ENCODE data around the gene LRRC3. TPM values are rescaled to one million over a fixed set of nuclear protein-coding genes. Genes with fewer than 3 reads are reported as not detected.

The LRRC3 gene
- total RNA-seq, 2 donors from 2014 or later, result 2.0 to 2.7 TPM

DNA sequence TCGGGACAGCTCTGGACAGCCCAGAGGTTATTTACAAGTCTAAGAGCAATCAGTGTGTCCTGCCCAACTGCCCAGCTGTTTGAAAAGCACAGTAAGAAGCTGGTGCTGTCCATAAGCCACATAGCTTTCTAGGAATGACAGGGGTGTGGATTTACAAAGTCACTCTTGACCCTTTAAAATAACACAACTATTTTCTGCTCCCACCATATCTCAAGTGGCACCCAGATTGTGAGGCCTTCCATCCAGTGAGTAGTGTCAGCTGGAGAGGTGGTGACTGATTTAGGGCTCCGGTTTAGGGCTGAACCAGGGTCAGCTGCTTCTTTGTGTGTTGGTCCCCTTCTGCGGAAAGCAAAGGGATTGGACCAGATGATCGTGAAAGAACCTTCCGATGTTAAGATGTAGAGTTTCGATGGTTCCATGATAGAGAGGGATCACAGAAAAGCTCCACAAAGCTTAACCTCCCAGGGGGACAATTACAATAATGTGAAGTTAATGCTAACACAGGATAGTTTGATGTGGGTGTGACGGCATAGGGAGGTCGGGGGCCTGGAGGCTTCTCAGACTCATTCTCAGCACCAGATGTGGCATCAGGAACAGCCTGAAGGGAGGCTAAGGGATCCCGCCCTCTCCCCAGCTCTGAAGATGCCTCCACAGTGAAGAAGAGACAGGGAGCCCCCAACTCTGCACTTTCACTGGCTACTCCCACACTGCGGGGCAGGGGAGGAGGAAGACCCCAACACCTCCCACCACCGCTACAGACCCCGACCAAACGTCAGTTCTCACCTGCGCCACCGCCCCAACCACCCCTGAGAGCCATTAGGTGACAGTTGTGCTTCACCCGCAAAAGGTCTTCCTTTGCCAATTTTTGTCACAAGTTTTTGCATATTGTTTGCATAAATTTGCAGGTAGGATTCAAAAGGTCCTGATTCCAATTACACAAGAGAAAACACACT, 40.6 kb downstream of the LRRC3 start:
- no peaks in the 10 kb centered on the region for H3K27me3 ChIP-seq
- intact Hi-C loops (cut with DNase I), result no loop called here
- no peak for DNase-seq

GRCh38 chr21:44496564-44497550, 41.5 kb downstream of the LRRC3 start:
- Histone ChIP-seq H3K4me1 (no peaks in the 10 kb centered on the region), H3K36me3 (no peaks in the 10 kb centered on the region), H3K27ac (no peak overlapping the region), H3K27me3 (no peaks in the 10 kb centered on the region), H3K4me3 (no peak overlapping the region), H3K9me3 (no peaks in the 10 kb centered on the region), H3K9ac (ENCODE audit: low read depth in 2 of 2, low read length in 2 of 2) (no peak overlapping the region)
- intact Hi-C loops (cut with DNase I), result no loop called here
- TF ChIP-seq, protein P1, sequence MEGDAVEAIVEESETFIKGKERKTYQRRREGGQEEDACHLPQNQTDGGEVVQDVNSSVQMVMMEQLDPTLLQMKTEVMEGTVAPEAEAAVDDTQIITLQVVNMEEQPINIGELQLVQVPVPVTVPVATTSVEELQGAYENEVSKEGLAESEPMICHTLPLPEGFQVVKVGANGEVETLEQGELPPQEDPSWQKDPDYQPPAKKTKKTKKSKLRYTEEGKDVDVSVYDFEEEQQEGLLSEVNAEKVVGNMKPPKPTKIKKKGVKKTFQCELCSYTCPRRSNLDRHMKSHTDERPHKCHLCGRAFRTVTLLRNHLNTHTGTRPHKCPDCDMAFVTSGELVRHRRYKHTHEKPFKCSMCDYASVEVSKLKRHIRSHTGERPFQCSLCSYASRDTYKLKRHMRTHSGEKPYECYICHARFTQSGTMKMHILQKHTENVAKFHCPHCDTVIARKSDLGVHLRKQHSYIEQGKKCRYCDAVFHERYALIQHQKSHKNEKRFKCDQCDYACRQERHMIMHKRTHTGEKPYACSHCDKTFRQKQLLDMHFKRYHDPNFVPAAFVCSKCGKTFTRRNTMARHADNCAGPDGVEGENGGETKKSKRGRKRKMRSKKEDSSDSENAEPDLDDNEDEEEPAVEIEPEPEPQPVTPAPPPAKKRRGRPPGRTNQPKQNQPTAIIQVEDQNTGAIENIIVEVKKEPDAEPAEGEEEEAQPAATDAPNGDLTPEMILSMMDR (IDR thresholded peaks at IDR 0.05), result no peak
- DNase-seq, result no peak

More for the DNA sequence above, 40.6 kb downstream of the LRRC3 start:
- Histone ChIP-seq H3K4me3 (no peak overlapping the region), H3K9ac (ENCODE audit: low read depth in 2 of 2, low read length in 2 of 2) (no peak overlapping the region), H3K36me3 (no peaks in the 10 kb centered on the region), H3K27ac (no peak overlapping the region), H3K4me1 (no peaks in the 10 kb centered on the region), H3K9me3 (no peaks in the 10 kb centered on the region)
- TF ChIP-seq, protein P1 (IDR thresholded peaks at IDR 0.05), result no peak

DNA sequence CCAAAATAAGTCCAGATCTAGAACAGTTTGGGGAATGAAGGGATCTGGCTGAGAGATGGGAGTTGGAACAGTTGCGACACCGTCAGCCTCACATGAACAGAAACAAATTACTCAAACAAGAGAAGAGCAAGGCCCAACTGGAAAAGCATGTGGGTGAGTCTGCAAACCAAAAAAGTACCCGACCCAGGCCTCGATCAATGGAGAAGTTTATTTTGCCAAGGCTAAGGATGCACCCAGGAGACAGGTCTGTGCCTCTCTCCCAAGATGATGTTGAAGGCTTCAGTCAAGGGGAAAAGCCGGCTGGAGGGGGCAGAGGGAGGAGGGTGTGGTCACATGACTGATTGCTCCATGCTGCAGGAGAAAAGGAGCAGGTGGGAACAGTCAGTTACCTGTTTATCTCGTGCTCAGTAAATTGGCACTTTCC, 42.4 kb downstream of the LRRC3 start:
- H3K4me1 ChIP-seq, result no peaks in the 10 kb centered on the region
- H3K36me3 ChIP-seq, result no peaks in the 10 kb centered on the region
- H3K4me3 ChIP-seq, result no peak overlapping the region
- H3K9me3 ChIP-seq, result no peaks in the 10 kb centered on the region
- intact Hi-C loops (cut with DNase I), result no loop called here
- no peak for DNase-seq
- no peak overlapping the region for H3K27ac ChIP-seq
- TF ChIP-seq, protein P1 (IDR thresholded peaks at IDR 0.05), result no peak
- no peak overlapping the region for H3K9ac ChIP-seq (ENCODE audit: low read depth in 2 of 2, low read length in 2 of 2)
- no peaks in the 10 kb centered on the region for H3K27me3 ChIP-seq

GRCh38 chr21:44498280-44499210, 43.2 kb downstream of the LRRC3 start:
- H3K4me3 ChIP-seq, result no peak overlapping the region
- no peaks in the 10 kb centered on the region for H3K36me3 ChIP-seq
- H3K9me3 ChIP-seq, result no peaks in the 10 kb centered on the region
- H3K9ac ChIP-seq (ENCODE audit: low read depth in 2 of 2, low read length in 2 of 2), result no peak overlapping the region
- DNase-seq, result no peak
- intact Hi-C loops (cut with DNase I), result no loop called here
- TF ChIP-seq, protein P1 (IDR thresholded peaks at IDR 0.05), result no peak
- H3K4me1 ChIP-seq, result no peaks in the 10 kb centered on the region
- no peaks in the 10 kb centered on the region for H3K27me3 ChIP-seq
- no peak overlapping the region for H3K27ac ChIP-seq
